Neural cell (in vitro differentiated cells): ENCODE results near the gene NYAP2.

Experiments
- EZH2 ChIP-seq: fragments of 200-600, 300-800 bp; shearing (Covaris generic), sonication (generic); IDR thresholded peaks from 2 replicates; pipeline ENCODE4 v1.6.1; 2014; ENCODE audit warnings: antibody characterized with exemption, low read length, borderline replicate concordance, mild to moderate bottlenecking; ENCODE audit not compliant: insufficient read depth, poor library complexity, severe bottlenecking
- POLR2AphosphoS5 ChIP-seq: IDR thresholded peaks from 2 replicates; pipeline ENCODE4 v1.6.1; 2012
- REST ChIP-seq: IDR thresholded peaks from 2 replicates; pipeline ENCODE4 v1.6.1; 2012; ENCODE audit warnings: borderline replicate concordance
- TF ChIP-seq, protein P1 (sequence below): fragments of 450-650 bp; IDR thresholded peaks from 2 replicates; pipeline ENCODE4 v1.5.1; 2014; ENCODE audit warnings: antibody characterized with exemption, mild to moderate bottlenecking, moderate library complexity; ENCODE audit not compliant: poor library complexity, severe bottlenecking

GRCh38 chr2:225670111-225670974 lies 270.8 kb downstream of the NYAP2 start:
- TF ChIP-seq, protein P1, sequence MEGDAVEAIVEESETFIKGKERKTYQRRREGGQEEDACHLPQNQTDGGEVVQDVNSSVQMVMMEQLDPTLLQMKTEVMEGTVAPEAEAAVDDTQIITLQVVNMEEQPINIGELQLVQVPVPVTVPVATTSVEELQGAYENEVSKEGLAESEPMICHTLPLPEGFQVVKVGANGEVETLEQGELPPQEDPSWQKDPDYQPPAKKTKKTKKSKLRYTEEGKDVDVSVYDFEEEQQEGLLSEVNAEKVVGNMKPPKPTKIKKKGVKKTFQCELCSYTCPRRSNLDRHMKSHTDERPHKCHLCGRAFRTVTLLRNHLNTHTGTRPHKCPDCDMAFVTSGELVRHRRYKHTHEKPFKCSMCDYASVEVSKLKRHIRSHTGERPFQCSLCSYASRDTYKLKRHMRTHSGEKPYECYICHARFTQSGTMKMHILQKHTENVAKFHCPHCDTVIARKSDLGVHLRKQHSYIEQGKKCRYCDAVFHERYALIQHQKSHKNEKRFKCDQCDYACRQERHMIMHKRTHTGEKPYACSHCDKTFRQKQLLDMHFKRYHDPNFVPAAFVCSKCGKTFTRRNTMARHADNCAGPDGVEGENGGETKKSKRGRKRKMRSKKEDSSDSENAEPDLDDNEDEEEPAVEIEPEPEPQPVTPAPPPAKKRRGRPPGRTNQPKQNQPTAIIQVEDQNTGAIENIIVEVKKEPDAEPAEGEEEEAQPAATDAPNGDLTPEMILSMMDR: peak; percentile 81
- TF ChIP-seq EZH2: no peak
- TF ChIP-seq REST: no peak
- no peak for TF ChIP-seq POLR2AphosphoS5
